ENCODE results near the gene LCMT2.

Gene LCMT2, protein sequence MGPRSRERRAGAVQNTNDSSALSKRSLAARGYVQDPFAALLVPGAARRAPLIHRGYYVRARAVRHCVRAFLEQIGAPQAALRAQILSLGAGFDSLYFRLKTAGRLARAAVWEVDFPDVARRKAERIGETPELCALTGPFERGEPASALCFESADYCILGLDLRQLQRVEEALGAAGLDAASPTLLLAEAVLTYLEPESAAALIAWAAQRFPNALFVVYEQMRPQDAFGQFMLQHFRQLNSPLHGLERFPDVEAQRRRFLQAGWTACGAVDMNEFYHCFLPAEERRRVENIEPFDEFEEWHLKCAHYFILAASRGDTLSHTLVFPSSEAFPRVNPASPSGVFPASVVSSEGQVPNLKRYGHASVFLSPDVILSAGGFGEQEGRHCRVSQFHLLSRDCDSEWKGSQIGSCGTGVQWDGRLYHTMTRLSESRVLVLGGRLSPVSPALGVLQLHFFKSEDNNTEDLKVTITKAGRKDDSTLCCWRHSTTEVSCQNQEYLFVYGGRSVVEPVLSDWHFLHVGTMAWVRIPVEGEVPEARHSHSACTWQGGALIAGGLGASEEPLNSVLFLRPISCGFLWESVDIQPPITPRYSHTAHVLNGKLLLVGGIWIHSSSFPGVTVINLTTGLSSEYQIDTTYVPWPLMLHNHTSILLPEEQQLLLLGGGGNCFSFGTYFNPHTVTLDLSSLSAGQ
- 18.8 to 44.7 (median 23.9) reads per million in 9 experiments for total RNA-seq

DNA sequence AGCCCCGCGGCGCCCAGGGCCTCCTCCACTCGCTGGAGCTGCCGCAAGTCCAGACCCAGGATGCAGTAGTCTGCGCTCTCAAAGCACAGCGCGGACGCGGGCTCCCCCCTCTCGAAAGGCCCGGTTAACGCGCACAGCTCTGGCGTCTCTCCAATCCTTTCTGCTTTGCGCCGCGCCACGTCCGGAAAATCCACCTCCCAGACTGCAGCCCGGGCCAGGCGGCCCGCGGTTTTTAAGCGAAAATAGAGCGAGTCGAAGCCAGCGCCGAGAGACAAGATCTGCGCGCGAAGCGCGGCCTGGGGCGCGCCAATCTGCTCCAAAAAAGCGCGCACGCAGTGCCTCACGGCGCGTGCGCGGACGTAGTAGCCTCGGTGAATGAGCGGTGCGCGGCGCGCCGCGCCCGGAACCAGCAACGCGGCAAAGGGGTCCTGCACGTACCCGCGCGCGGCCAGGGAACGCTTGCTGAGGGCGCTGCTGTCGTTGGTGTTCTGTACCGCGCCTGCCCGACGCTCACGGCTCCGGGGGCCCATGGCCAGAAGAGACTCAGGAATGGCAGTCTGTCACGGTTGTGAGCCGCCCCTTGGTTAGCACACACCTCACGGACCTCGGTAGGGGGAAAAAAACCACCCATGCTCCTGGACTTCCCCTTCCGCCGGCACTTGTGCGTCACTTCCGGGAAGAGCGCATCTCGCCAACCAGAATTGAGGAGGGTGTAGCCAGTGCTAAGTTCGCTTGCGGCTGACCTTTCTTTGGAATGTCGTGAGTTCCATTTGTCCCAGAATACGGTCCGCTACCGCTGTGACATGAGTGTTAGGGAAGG lies at the start of gene LCMT2:
Gene LCMT2, minus strand, starts transcription at position 614 of the 820 bp plus-strand sequence. Its CDS starts 84 bp downstream, at position 530.
- Mint-ChIP-seq H3K27me3 (no peaks in the 10 kb centered on the region), H3K36me3 (ENCODE audit: insufficient read depth) (peaks cover 26% of the 10 kb centered on the region), H3K4me3 (peak within 1 kb of the TSS; percentile 93 to 94), H3K4me1 (ENCODE audit: low read depth in 2 of 2) (peaks cover 12 to 14% of the 10 kb centered on the region in 2 donors), H3K9me3 (peaks cover 0 to 10% of the 10 kb centered on the region in 2 donors), H3K27ac (peak within 1 kb of the TSS; percentile 98 to 99)
- ATAC-seq (replicated peaks) (peak; percentile 90), DNase-seq (peak; percentile 87 to 90 (median 88))

DNA sequence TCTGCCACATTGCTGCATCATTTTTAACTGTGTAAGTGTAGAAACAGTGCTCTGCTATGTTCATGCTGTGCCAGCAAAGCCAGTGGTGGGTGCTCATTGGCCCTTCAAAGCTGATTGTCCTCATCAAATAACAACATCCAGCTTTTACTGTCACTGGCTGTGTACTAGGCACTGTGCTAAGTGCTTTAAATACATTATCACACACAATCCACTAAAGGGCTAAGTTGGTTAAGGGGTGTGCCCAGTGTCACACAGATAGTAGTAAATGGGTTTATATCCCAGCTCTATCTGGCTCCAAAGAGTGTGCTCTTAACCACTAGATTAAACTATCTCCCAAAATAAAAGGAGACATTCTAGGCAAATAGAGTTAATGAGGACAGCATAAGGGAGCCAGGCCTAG lies 48.2 kb upstream of the LCMT2 start:
- H3K27me3 Mint-ChIP-seq, result no peaks in the 10 kb centered on the region
- peaks cover 47% of the 10 kb centered on the region for H3K36me3 Mint-ChIP-seq (ENCODE audit: insufficient read depth)
- ATAC-seq (replicated peaks), result no peak
- H3K4me1 Mint-ChIP-seq (ENCODE audit: low read depth in 2 of 2), result peaks cover 5 to 6% of the 10 kb centered on the region in 2 donors
- H3K4me3 Mint-ChIP-seq, result no peak overlapping the region
- H3K9me3 Mint-ChIP-seq, result no peaks in the 10 kb centered on the region
- DNase-seq, result no peak
- H3K27ac Mint-ChIP-seq, result no peak overlapping the region

DNA sequence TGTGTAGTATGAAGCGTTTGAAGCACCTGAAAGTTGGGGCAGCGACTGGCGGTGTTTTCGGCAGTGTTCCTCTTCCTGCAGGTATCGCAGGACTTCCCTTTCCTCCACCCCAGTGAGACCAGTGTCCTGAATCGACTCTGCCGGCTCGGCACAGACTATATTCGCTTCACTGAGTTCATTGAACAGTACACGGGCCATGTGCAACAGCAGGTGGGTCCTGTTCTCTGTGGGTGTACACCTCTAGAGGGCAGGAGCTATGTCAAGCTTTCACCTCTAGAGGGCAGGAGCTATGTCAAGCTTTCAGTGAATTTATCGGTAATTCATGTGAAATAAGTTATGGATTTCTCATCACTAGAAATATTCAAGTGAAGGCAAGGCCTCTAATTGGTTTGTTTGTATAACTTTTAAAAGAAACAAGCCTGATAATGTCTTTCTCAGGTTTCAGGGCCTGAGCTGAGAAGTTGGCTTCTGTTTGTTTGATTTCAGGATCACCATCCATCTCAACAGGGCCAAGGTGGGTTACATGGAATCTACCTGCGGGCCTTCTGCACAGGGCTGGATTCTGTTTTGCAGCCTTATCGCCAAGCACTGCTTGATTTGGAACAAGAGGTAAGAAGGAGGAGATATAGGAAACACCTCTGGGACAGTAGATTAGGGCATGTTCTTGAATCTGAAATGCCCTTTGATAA lies 45.8 kb upstream of the LCMT2 start:
- H3K4me3 Mint-ChIP-seq, result no peak overlapping the region
- DNase-seq (peak; percentile 17 to 27 (median 22)), ATAC-seq (replicated peaks) (peak; percentile 74)
- no peak overlapping the region for H3K27ac Mint-ChIP-seq
- H3K9me3 Mint-ChIP-seq, result no peaks in the 10 kb centered on the region
- peaks cover 33% of the 10 kb centered on the region for H3K36me3 Mint-ChIP-seq (ENCODE audit: insufficient read depth)
- H3K4me1 Mint-ChIP-seq (ENCODE audit: low read depth in 2 of 2), result peaks cover 17 to 20% of the 10 kb centered on the region in 2 donors
- H3K27me3 Mint-ChIP-seq, result no peaks in the 10 kb centered on the region

DNA sequence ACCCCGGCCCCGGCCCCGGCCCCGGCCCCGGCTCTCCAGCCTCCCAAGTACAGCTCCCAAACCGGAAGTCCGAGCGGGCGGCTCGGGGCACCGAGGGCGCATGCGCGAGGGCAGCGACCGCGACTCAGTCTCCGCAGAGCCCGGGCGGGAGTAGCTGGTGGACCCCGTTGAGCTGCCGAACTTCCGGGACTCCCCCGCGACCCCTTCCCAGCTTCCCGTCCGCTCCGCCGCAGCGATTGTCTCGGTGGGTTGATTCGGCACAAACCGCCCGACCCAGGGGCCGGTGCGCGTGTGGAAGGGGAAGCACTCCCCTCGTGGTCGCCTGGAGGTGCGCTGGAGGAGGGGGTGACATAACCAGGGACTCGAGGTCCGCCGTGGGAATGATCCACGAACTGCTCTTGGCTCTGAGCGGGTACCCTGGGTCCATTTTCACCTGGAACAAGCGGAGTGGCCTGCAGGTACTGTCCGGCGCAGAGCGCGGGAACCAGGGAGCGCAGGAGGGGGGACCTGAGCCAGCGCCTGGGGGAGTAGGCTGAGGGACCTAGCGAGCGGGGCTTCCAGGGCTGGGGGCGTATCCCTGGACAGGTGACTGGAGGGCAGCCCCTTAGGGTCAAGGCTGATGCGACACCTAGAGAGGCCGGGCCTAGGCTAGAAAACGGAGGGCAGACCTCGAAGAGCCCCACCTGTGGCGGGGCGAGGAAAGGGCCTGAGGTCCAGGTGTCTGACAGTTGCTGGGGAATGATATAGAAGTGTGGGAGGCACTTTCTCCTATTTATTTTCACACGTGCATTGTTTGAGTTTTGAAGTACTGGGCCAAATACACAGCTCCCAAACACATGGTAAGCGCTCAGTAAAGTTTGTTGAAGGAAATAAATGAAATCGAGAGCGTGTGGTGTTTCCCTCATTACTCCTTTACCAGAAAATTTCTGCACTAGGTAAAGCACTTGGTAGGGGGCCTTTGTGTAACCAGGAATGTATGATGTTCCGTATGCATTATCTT lies 40.9 kb upstream of the LCMT2 start, which contains the start of the genes TUBGCP4 and ZSCAN29:
Gene TUBGCP4, plus strand, starts transcription at position 127 of the 1,000 bp plus-strand sequence. Its CDS starts 254 bp downstream, at position 381.
Gene ZSCAN29, minus strand, starts transcription at position 69 of the 1,000 bp plus-strand sequence. CDS start 1,130 bp downstream, outside the sequence.
- Mint-ChIP-seq H3K36me3 (ENCODE audit: insufficient read depth) (peaks cover 14% of the 10 kb centered on the region), H3K27ac (peak within 1 kb of the TSS; percentile 83 to 91), H3K27me3 (no peaks in the 10 kb centered on the region), H3K4me3 (peak within 1 kb of the TSS; percentile 93), H3K9me3 (peaks cover 0 to 27% of the 10 kb centered on the region in 2 donors), H3K4me1 (ENCODE audit: low read depth in 2 of 2) (peaks cover 38 to 44% of the 10 kb centered on the region in 2 donors)
- peak; percentile 60 to 64 (median 63) for DNase-seq
- ATAC-seq (replicated peaks), result peak; percentile 82

DNA sequence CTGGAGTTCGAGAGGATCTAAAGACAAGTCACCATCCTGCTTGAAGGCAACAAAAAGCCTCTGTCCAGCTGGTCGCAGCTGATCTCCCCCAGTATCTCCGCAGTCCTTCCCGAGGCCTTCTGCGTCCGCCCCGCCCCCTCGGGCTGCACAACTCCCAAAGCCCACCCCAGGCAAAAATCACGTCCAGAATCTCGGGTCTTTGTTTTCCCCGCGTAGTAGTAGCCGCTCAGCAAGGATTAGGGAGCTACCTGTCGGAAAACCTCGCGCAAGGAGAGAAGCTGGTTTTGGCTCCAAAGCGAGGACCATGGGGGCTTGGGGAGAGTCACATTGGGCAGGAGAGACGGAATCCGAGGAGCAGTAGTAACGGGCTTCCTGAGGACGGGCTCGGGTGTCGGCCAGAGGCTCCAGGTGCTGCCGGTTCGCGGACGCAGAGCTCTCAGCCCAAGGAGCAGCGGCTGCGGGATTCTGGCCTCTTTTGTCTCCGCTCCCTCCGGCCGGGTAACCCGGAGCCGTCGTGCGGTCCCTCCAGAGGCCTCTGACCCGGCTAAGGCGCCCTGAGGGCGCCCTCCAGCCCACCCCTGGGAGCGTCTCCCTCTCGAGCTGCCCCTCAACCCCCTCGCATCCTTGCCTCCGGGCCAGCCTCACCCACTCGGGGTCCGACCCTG lies 40.1 kb upstream of the LCMT2 start:
- peak; percentile 61 for ATAC-seq (replicated peaks)
- Mint-ChIP-seq H3K27ac (peak overlapping the region; percentile 83 to 91), H3K36me3 (ENCODE audit: insufficient read depth) (peaks cover 13% of the 10 kb centered on the region), H3K4me3 (peak overlapping the region; percentile 93), H3K27me3 (no peaks in the 10 kb centered on the region), H3K4me1 (ENCODE audit: low read depth in 2 of 2) (peaks cover 34 to 41% of the 10 kb centered on the region in 2 donors), H3K9me3 (peaks cover 0 to 31% of the 10 kb centered on the region in 2 donors)
- DNase-seq, result no peak

DNA sequence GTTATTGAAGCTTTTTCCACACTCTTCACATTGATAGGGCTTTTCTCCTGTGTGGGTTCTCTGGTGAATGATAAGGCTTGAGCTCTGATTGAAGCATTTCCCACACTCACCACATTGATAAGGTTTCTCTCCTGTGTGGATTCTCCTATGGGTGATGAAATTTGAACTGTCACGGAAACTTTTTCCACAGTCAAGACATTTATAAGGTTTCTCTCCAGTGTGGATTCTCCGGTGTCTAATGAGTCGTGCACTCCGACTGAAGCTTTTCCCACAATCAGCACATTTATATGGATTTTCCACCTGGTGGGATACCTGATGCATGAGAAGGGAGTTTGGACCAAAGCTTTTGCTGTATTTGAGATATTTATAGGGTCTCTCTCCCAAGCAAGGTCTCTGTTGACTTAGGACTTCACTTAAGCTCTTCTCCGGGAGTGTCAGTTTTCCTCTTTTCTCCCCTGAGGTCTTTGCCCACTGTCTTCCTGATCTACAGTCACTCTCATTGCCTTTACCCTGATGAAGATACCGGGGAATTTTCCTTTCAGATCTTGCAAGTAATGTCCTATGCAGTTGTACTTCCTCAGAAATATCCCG lies 31.0 kb upstream of the LCMT2 start:
- Mint-ChIP-seq H3K36me3 (ENCODE audit: insufficient read depth) (peaks cover 11% of the 10 kb centered on the region), H3K27ac (no peak overlapping the region), H3K27me3 (no peaks in the 10 kb centered on the region), H3K4me1 (ENCODE audit: low read depth in 2 of 2) (peaks cover 0 to 2% of the 10 kb centered on the region in 2 donors), H3K9me3 (peaks cover 9 to 23% of the 10 kb centered on the region in 2 donors), H3K4me3 (no peak overlapping the region)
- ATAC-seq (replicated peaks), result no peak
- DNase-seq, result no peak

DNA sequence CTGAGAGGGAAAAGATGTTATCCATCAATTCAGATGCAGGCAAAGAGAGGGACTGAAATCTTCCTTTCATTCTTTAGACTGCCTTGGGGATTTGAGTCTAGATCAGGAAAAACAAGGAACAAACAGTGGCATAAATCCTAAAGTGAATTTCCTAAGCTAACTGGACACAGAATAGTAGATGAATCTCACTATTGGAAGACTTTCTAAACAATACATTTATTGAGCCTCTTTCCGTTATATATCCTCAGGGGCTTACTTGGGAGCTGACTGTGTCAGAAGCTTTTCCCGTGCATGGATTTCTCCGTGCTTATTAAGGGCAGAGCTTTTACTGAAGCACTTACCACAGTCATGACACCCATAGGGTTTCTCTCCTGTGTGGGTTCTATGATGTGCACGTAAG lies 30.4 kb upstream of the LCMT2 start:
- peaks cover 9 to 18% of the 10 kb centered on the region in 2 donors for H3K9me3 Mint-ChIP-seq

DNA sequence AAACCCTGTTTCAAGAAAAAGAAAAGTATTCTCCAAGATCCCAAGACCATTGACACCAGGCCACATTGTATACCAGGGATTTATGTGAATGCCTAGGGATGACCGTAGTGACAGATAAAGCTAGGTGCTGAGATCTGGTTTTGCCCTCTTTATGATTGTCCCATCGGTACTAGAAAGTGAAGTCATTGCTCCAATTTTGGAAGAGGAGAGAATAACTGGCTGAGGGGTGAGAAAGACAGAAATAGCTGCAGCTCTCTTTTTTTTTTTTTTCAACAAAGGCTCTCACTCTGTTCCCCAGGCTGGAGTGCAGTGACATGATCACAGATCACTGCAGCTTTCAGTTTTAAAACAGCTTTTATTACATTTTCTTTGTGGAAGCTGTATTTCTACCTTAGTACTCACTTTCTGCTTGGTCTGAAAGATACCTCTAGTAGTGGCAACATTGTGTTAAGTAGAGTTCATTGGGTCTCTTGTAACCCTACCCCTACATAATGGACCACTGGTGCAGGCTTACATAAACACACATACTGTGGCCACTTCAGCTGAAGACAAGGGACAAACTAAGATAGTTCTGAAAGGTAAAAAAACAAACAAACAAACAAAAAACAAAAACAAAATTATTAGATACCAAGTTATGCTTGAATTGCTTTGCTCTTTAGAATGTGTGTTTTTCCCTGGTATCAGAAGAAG lies 22.5 kb upstream of the LCMT2 start:
- H3K9me3 Mint-ChIP-seq, result no peaks in the 10 kb centered on the region
- H3K27ac Mint-ChIP-seq, result no peak overlapping the region
- no peaks in the 10 kb centered on the region for H3K27me3 Mint-ChIP-seq
- DNase-seq (no peak), ATAC-seq (replicated peaks) (no peak)
- no peaks in the 10 kb centered on the region for H3K36me3 Mint-ChIP-seq (ENCODE audit: insufficient read depth)
- H3K4me1 Mint-ChIP-seq (ENCODE audit: low read depth in 2 of 2), result no peaks in the 10 kb centered on the region
- H3K4me3 Mint-ChIP-seq, result no peak overlapping the region

More for the DNA sequence above, 30.4 kb upstream of the LCMT2 start:
- Mint-ChIP-seq H3K27ac (no peak overlapping the region), H3K27me3 (no peaks in the 10 kb centered on the region), H3K4me1 (ENCODE audit: low read depth in 2 of 2) (peaks cover 0 to 2% of the 10 kb centered on the region in 2 donors), H3K4me3 (no peak overlapping the region), H3K36me3 (ENCODE audit: insufficient read depth) (peaks cover 11% of the 10 kb centered on the region)
- no peak for DNase-seq
- ATAC-seq (replicated peaks), result no peak

DNA sequence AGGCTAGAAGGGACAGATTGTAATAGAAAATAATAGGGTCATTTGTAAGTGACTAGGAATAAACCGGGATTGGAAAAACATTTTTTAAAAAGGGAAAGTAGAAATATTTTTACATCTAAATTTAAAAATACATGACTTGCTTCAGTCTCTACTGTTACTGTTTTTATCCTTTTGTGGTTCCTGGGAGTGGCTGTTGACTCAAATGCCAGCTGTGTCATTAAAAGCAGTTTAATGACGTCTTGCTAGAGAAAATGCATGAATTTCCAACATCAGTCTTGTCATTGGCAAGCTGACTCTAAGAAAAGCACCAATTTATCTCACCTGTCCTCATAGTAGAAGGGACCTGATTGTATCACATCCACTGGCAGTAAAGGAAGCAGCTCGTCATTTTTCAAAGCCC lies 16.7 kb upstream of the LCMT2 start:
- no peak for DNase-seq
- no peak overlapping the region for H3K27ac Mint-ChIP-seq
- no peaks in the 10 kb centered on the region for H3K27me3 Mint-ChIP-seq
- H3K9me3 Mint-ChIP-seq, result no peaks in the 10 kb centered on the region
- ATAC-seq (replicated peaks), result no peak
- no peaks in the 10 kb centered on the region for H3K4me1 Mint-ChIP-seq (ENCODE audit: low read depth in 2 of 2)
- no peak overlapping the region for H3K4me3 Mint-ChIP-seq
- H3K36me3 Mint-ChIP-seq (ENCODE audit: insufficient read depth), result peaks cover 4% of the 10 kb centered on the region

DNA sequence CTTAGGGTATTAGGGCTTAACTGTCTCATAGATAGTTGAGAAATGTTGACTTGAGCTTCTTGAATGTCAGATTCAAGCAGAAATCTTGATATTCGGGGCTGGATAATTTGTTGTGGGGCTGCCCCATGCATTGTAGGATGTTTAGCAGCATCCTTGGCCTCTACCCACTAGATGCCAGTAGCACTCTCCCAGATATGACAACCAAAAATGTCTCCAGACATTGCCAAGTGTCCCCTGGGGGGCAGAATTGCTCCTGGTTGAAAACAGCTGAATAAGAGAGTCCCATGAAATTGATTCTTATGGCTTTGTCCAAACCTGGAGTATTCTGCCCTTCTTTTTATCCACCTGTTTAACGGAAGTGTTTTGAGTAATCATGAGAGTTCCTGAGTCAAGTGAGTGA lies 15.9 kb upstream of the LCMT2 start:
- ATAC-seq (replicated peaks), result no peak
- H3K4me3 Mint-ChIP-seq, result no peak overlapping the region
- no peak for DNase-seq
- H3K36me3 Mint-ChIP-seq (ENCODE audit: insufficient read depth), result peaks cover 4% of the 10 kb centered on the region
- H3K27me3 Mint-ChIP-seq, result no peaks in the 10 kb centered on the region
- no peaks in the 10 kb centered on the region for H3K9me3 Mint-ChIP-seq
- H3K27ac Mint-ChIP-seq, result no peak overlapping the region
- H3K4me1 Mint-ChIP-seq (ENCODE audit: low read depth in 2 of 2), result no peaks in the 10 kb centered on the region

DNA sequence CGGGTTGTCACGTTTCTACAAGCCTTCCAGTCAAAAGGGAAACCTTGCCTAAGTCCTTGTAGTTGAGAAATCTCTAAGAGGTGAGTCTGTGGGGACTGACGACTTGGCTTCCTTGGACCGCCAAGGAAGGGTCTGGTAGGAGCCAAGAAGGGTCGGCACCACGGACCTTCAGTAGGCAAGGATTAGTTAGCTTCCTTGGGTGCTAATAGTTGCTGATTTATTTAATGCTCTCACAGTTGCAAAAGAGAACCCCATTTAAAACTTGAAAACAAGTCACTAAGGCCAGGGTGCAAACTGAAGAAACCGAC lies 361 bp upstream of the LCMT2 start:
- Mint-ChIP-seq H3K9me3 (peaks cover 0 to 10% of the 10 kb centered on the region in 2 donors), H3K27me3 (no peaks in the 10 kb centered on the region), H3K27ac (peak overlapping the region; percentile 98 to 99), H3K36me3 (ENCODE audit: insufficient read depth) (peaks cover 26% of the 10 kb centered on the region), H3K4me1 (ENCODE audit: low read depth in 2 of 2) (peaks cover 12 to 13% of the 10 kb centered on the region in 2 donors), H3K4me3 (peak overlapping the region; percentile 93 to 94)
- ATAC-seq (replicated peaks), result peak; percentile 5
- no peak for DNase-seq

Measured in effector memory CD8-positive, alpha-beta T cell (primary cell).